HFFc6 (cell line): ENCODE results near the gene ASTL. TPM values are rescaled to one million over a fixed set of nuclear protein-coding genes. Genes with fewer than 3 reads are reported as not detected.
A peak's percentile ranks its signal among the peaks of the same experiment; 100 is the strongest.
"Not testable (repeated sequence)": the region's sequence is repeated elsewhere in the genome, so short reads cannot be mapped to it uniquely, and the experiment has no call there.

Experiments used
- DNase-seq: peaks from one replicate; pipeline ENCODE4 v3.0.0-alpha.2; 2018
- H3K27ac Mint-ChIP-seq: 2 replicates; pipeline ENCODE4 v1.8.0; 2020; ENCODE audit warnings: mild to moderate bottlenecking, mixed read lengths
- H3K27me3 Mint-ChIP-seq: 2 replicates; pipeline ENCODE4 v1.8.0; 2021; ENCODE audit warnings: mild to moderate bottlenecking, moderate library complexity, mixed read lengths; ENCODE audit not compliant: insufficient read depth
- H3K36me3 Mint-ChIP-seq: 2 replicates; pipeline ENCODE4 v1.8.0; 2021; ENCODE audit warnings: low read depth, mixed read lengths
- H3K4me1 Mint-ChIP-seq: 2 replicates; pipeline ENCODE4 v1.8.0; 2020; ENCODE audit warnings: low read depth, mixed read lengths
- H3K4me3 Mint-ChIP-seq: 2 replicates; pipeline ENCODE4 v1.8.0; 2020; ENCODE audit warnings: mild to moderate bottlenecking, moderate library complexity, mixed read lengths
- H3K9me3 Mint-ChIP-seq: 2 replicates; pipeline ENCODE4 v1.8.0; 2020; ENCODE audit warnings: mild to moderate bottlenecking, mixed read lengths
- CTCF ChIP-seq: fragments of 200-600 bp; sonication (generic); IDR thresholded peaks from 2 replicates; pipeline ENCODE4 v1.5.0; 2021; ENCODE audit warnings: antibody characterized with exemption, mild to moderate bottlenecking
- total RNA-seq, 6 experiments: library from RNA; stranded (reverse); fragmentation: NEBNext Ultra II Directional; extraction: Animal tissue kit (Norgen Biotek cat#: 25700); gene quantifications; 2 replicates in 1 of 6; 3 replicates in 5 of 6; pipeline ENCODE4 v1.2.3, GENCODE V29; 2021

Gene ASTL
- total RNA-seq, 6 experiments from 2014 or later: 0.25 to 0.39 (median 0.31) TPM; not detected in 3

GRCh38 chr2:96144481-96145035, 6.3 kb upstream of the ASTL start:
- Mint-ChIP-seq H3K4me3 (peak overlapping the region; percentile 89), H3K36me3 (peaks cover 8% of the 10 kb centered on the region; the same call in 1 of the 2 replicates), H3K27ac (peak overlapping the region; percentile 24; the same call in 1 of the 2 replicates), H3K4me1 (peaks cover 55% of the 10 kb centered on the region), H3K27me3 (no peaks in the 10 kb centered on the region; the same call in 1 of the 2 replicates), H3K9me3 (no peaks in the 10 kb centered on the region)
- DNase-seq: no peak
- no peak; the same call in 1 of the 2 replicates for TF ChIP-seq CTCF

DNA sequence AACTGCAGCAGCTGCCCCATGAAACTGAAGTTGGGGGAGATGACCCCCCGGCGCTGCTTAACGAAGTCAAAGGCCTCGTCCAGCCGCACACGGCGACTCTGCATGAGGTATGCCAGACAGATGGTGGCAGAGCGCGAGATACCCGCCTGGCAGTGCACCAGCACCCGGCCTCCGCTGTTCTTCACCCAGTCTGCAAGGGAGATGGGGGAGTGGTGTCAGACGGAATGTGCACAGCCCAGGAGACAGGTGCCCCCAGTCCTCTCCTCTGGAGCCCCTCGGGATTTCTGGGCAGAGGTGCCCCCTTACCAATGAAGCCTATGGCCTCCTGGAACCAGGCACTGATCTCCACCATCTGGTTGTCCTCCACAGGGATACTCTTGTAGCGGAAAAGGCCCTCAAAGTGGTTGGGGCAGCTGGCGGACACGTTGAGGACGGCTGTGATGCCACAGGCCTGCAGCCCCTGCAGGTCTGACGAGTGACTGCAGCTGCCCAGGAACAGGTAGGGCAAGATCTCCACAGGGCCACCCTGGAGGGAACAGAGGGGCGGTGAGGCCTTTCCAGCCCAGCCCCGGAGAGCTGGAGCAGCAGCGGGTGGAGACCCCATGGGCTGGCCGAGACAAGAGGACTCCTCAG, 5.7 kb upstream of the ASTL start:
- TF ChIP-seq CTCF: peak; percentile 35
- Mint-ChIP-seq H3K4me1 (peaks cover 50% of the 10 kb centered on the region), H3K36me3 (peaks cover 8% of the 10 kb centered on the region; the same call in 1 of the 2 replicates), H3K4me3 (peak overlapping the region; percentile 89), H3K27me3 (no peaks in the 10 kb centered on the region; the same call in 1 of the 2 replicates), H3K27ac (0 out of 2 replicates have a peak overlapping the region, but pooled peaks have one; percentile 24), H3K9me3 (no peaks in the 10 kb centered on the region)
- no peak for DNase-seq

DNA sequence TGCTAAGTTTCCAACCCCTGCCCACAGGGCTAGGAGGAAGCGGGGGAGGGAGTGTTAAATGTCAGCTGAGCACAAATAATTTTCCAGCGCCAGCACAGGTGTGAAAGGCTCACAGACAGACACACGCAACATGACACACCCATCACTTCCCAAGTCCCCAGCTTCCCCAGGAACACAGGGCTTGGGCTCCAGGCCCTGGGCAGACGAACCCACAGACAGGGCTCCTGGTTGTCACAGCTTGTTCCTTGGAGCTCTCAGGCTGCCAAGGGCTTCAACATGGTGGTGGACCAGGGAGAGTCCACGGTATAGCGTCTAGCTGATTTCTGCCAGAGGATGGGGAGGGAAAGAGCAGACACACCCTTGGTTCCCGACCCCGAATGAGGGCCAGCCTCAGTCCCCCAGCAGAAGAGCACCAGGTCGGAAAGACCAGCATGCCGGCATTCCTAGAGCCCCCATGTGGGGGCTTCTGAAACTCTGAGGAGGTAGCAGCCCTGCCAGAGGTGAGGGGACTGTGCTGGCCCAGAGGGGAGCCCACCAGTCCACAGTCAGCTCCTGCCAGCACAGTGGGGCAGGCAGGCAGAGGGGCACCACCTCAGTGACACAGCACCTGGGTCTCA, 5.0 kb upstream of the ASTL start:
- Mint-ChIP-seq H3K9me3 (no peaks in the 10 kb centered on the region), H3K36me3 (peaks cover 8% of the 10 kb centered on the region; the same call in 1 of the 2 replicates), H3K4me3 (peak overlapping the region; percentile 89), H3K27ac (no peak overlapping the region), H3K27me3 (no peaks in the 10 kb centered on the region; the same call in 1 of the 2 replicates), H3K4me1 (peaks cover 44% of the 10 kb centered on the region)
- TF ChIP-seq CTCF: no peak
- no peak for DNase-seq

- no peak for DNase-seq
- no peaks in the 10 kb centered on the region; the same call in 1 of the 2 replicates for H3K27me3 Mint-ChIP-seq
- peaks cover 35% of the 10 kb centered on the region for H3K4me1 Mint-ChIP-seq
- H3K9me3 Mint-ChIP-seq: no peaks in the 10 kb centered on the region
- peaks cover 8% of the 10 kb centered on the region; the same call in 1 of the 2 replicates for H3K36me3 Mint-ChIP-seq
- TF ChIP-seq CTCF: no peak
- no peak overlapping the region for H3K27ac Mint-ChIP-seq
- H3K4me3 Mint-ChIP-seq: peak overlapping the region; percentile 89; the same call in 1 of the 2 replicates
Observed at GRCh38 chr2:96142217-96143113, 4.2 kb upstream of the ASTL start.

DNA sequence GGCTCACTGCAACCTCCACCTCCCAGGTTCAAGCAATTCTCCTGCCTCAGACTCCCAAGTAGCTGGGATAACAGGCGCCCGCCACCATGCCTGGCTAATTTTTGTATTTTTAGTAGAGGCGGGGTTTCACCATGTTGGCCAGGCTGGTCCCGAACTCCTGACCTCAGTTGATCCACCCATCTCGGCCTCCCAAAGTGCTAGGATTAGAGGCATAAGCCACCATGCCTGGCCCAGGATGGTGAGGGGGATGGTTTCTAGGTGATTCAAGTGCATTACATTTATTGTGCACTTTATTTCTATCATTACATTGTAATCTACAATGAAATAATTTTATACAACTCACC, 3.3 kb upstream of the ASTL start:
- H3K36me3 Mint-ChIP-seq, H3K9me3 Mint-ChIP-seq, DNase-seq, H3K27ac Mint-ChIP-seq, H3K27me3 Mint-ChIP-seq, H3K4me3 Mint-ChIP-seq: not testable (repeated sequence)
- peaks cover 26% of the 10 kb centered on the region for H3K4me1 Mint-ChIP-seq
